Hepatocyte (in vitro differentiated cells): Measurements from ENCODE around the gene VTA1. TPM values are rescaled to one million over a fixed set of nuclear protein-coding genes. Genes with fewer than 3 reads are reported as not detected.

ENCODE experiments used
- DNase-seq: peaks from one replicate; pipeline ENCODE4 v3.0.0-alpha.2; 2016; ENCODE audit warnings: low spot score
- H2AFZ ChIP-seq: fragments of 200-600 bp; sonication (generic); 2 replicates; pipeline ENCODE4 v1.6.0; 2016; ENCODE audit warnings: antibody characterized with exemption, mild to moderate bottlenecking
- H3K27ac ChIP-seq: fragments of 200-600 bp; sonication (generic); 2 replicates; pipeline ENCODE4 v1.5.1; 2016; ENCODE audit warnings: mild to moderate bottlenecking
- H3K27me3 ChIP-seq: fragments of 200-600 bp; sonication (generic); 2 replicates; pipeline ENCODE4 v1.6.1; 2016
- H3K36me3 ChIP-seq: fragments of 200-600 bp; sonication (generic); replicated peaks from 2 replicates; pipeline ENCODE4 v1.5.1; 2016; ENCODE audit warnings: low read depth; ENCODE audit not compliant: insufficient read depth
- H3K4me1 ChIP-seq: fragments of 200-600 bp; sonication (generic); 2 replicates; pipeline ENCODE4 v1.5.1; 2016; ENCODE audit warnings: mild to moderate bottlenecking, moderate library complexity; ENCODE audit not compliant: insufficient read depth
- H3K4me2 ChIP-seq: fragments of 200-600 bp; sonication (generic); 2 replicates; pipeline ENCODE4 v1.6.0; 2016
- H3K4me3 ChIP-seq: fragments of 200-600 bp; sonication (generic); 2 replicates; pipeline ENCODE4 v1.5.1; 2016; ENCODE audit warnings: mild to moderate bottlenecking
- H3K79me2 ChIP-seq: fragments of 200-600 bp; sonication (generic); 2 replicates; pipeline ENCODE4 v1.6.0; 2017; ENCODE audit warnings: mild to moderate bottlenecking
- H3K9me2 ChIP-seq: fragments of 200-600 bp; sonication (generic); replicated peaks from 2 replicates; pipeline ENCODE4 v1.6.0; 2017; ENCODE audit warnings: mild to moderate bottlenecking; ENCODE audit not compliant: insufficient read depth
- H3K9me3 ChIP-seq: fragments of 200-600 bp; sonication (generic); 2 replicates; pipeline ENCODE4 v1.5.1; 2016; ENCODE audit warnings: low read depth, mild to moderate bottlenecking
- H4K20me1 ChIP-seq: fragments of 200-600 bp; sonication (generic); 2 replicates; pipeline ENCODE4 v1.6.0; 2016; ENCODE audit warnings: mild to moderate bottlenecking; ENCODE audit not compliant: insufficient read depth, poor library complexity, severe bottlenecking
- CTCF ChIP-seq: fragments of 200-600 bp; sonication (generic); IDR thresholded peaks from 2 replicates; pipeline ENCODE4 v1.5.1; 2016; ENCODE audit warnings: antibody characterized with exemption, mild to moderate bottlenecking; ENCODE audit not compliant: poor library complexity
- EZH2 ChIP-seq: fragments of 200-600 bp; sonication (generic); IDR thresholded peaks from 2 replicates; pipeline ENCODE4 v1.6.1; 2016; ENCODE audit warnings: antibody characterized with exemption, mild to moderate bottlenecking, borderline replicate concordance
- EZH2phosphoT487 ChIP-seq: fragments of 200-600 bp; sonication (generic); IDR thresholded peaks from one replicate; pipeline ENCODE4 v1.6.1; 2018; ENCODE audit warnings: antibody characterized with exemption, mild to moderate bottlenecking, low read depth, moderate library complexity; ENCODE audit not compliant: unreplicated experiment, severe bottlenecking
- WGBS: methylation state at CpG from one replicate; pipeline ENCODE4 v1.1.6; 2016; ENCODE audit warnings: low lambda C conversion rate; ENCODE audit errors: missing lambda C conversion rate; 5-methylcytosine and 5-hydroxymethylcytosine counted together
- polyA plus RNA-seq: library from polyadenylated mRNA; unstranded; fragments of >200 nt; fragmentation: Nextera tagmentation; extraction: Ambion mirVana; gene quantifications from 2 replicates; pipeline ENCODE4 v1.2.1, GENCODE V29; 2016
- total RNA-seq: library from RNA; depleted of rRNA; stranded (reverse); fragments of >200 nt; gene quantifications from 2 replicates; pipeline ENCODE4 v1.2.3, GENCODE V29; 2014

Gene VTA1
- total and polyA plus RNA-seq, 2 experiments from 2014 or later = 77.6 to 99.2 TPM

- no peak overlapping the region for H3K4me3 ChIP-seq
- no peak overlapping the region for H3K4me2 ChIP-seq
- no peak overlapping the region for H2AFZ ChIP-seq
- H3K4me1 ChIP-seq = peaks cover 7% of the 10 kb centered on the region
- no peak for DNase-seq
- H3K36me3 ChIP-seq = no peaks in the 10 kb centered on the region
- H3K27ac ChIP-seq = no peak overlapping the region
- 76% methylated on average over 3 of the region's 3 CpGs for WGBS
- no peaks in the 10 kb centered on the region for H4K20me1 ChIP-seq
- no peaks in the 10 kb centered on the region for H3K9me2 ChIP-seq
- no peak for TF ChIP-seq EZH2phosphoT487
- no peak for TF ChIP-seq CTCF
- TF ChIP-seq EZH2 = no peak
- no peaks in the 10 kb centered on the region for H3K27me3 ChIP-seq
- no peaks in the 10 kb centered on the region for H3K9me3 ChIP-seq
- no peaks in the 10 kb centered on the region for H3K79me2 ChIP-seq
Observed at GRCh38 chr6:142260748-142261147, 113.7 kb downstream of the VTA1 start.

GRCh38 chr6:142262231-142262630 is 115.2 kb downstream of the VTA1 start:
- peaks cover 9% of the 10 kb centered on the region for H3K4me1 ChIP-seq
- DNase-seq = no peak
- no peak overlapping the region for H3K4me3 ChIP-seq
- TF ChIP-seq CTCF (no peak), EZH2phosphoT487 (no peak), EZH2 (no peak)
- H2AFZ ChIP-seq = no peak overlapping the region
- H3K9me2 ChIP-seq = no peaks in the 10 kb centered on the region
- no peaks in the 10 kb centered on the region for H3K79me2 ChIP-seq
- no peaks in the 10 kb centered on the region for H4K20me1 ChIP-seq
- H3K9me3 ChIP-seq = no peaks in the 10 kb centered on the region
- no peaks in the 10 kb centered on the region for H3K36me3 ChIP-seq
- no peaks in the 10 kb centered on the region for H3K27me3 ChIP-seq
- no peak overlapping the region for H3K27ac ChIP-seq
- no peak overlapping the region for H3K4me2 ChIP-seq

- Histone ChIP-seq H3K79me2 (no peaks in the 10 kb centered on the region), H3K27me3 (no peaks in the 10 kb centered on the region), H3K4me1 (peaks cover 3% of the 10 kb centered on the region), H4K20me1 (no peaks in the 10 kb centered on the region), H3K27ac (no peak overlapping the region), H3K4me3 (no peak overlapping the region), H3K4me2 (no peak overlapping the region), H3K36me3 (no peaks in the 10 kb centered on the region), H2AFZ (no peak overlapping the region), H3K9me2 (no peaks in the 10 kb centered on the region), H3K9me3 (no peaks in the 10 kb centered on the region)
- DNase-seq = no peak
- WGBS = 76% methylated on average over 1 of the region's 1 CpG
- TF ChIP-seq EZH2 (no peak), CTCF (no peak), EZH2phosphoT487 (no peak)
Observed at GRCh38 chr6:142265476-142265875, 118.4 kb downstream of the VTA1 start.

- Histone ChIP-seq H4K20me1 (no peaks in the 10 kb centered on the region), H3K36me3 (no peaks in the 10 kb centered on the region), H3K27me3 (no peaks in the 10 kb centered on the region), H3K4me1 (peaks cover 3% of the 10 kb centered on the region), H3K9me3 (no peaks in the 10 kb centered on the region), H3K79me2 (no peaks in the 10 kb centered on the region), H3K9me2 (no peaks in the 10 kb centered on the region), H3K4me3 (no peak overlapping the region), H2AFZ (no peak overlapping the region), H3K27ac (no peak overlapping the region), H3K4me2 (no peak overlapping the region)
- WGBS = 67% methylated on average over 4 of the region's 4 CpGs
- DNase-seq = no peak
- no peak for TF ChIP-seq CTCF
- TF ChIP-seq EZH2 = no peak
- TF ChIP-seq EZH2phosphoT487 = no peak
Observed at GRCh38 chr6:142266060-142266459, 119.0 kb downstream of the VTA1 start.
